Measurements from ENCODE around the gene APOBEC3B. TPM values are rescaled to one million over a fixed set of nuclear protein-coding genes. Genes with fewer than 3 reads are reported as not detected.

APOBEC3B gene
- total and polyA plus RNA-seq, 2 donors (not counting 1 experiment from before 2014, with no cell fraction given) = 2.4 to 7.9 TPM

DNA sequence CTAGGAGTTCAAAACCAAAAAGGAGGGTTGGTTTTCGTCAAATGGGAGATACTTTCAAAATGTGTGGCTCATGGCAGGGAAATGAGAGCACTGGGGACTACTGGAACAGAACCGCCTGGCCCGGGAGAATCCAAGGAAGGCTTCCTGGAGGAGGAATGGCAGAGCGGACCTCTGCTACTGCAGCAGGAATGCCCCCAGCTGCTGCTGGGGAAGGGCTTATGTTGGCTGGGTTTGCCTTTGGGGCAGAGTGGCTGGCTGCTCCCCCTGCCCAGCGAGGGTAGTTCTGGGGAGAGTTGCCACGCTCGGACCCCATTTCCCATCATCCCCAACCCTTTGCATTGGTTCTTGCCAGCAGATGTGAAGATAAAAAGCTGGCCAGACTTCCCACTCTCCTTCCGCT, 35.4 kb upstream of the APOBEC3B start:
- Histone ChIP-seq H2AFZ (ENCODE audit: insufficient read depth, low read depth, low read length, poor library complexity, severe bottlenecking) (no peak overlapping the region), H3K27ac (ENCODE audit: low read length in 2 of 2) (no peak overlapping the region), H3K36me3 (replicated peaks in 1 of 2; ENCODE audit: control extremely low read depth in 1 of 2, control insufficient read depth in 1 of 2, extremely low read depth in 1 of 2, insufficient read depth in 2 of 2, low read length in 1 of 2) (no peaks in the 10 kb centered on the region), H3K9ac (ENCODE audit: low read length) (no peak overlapping the region), H4K20me1 (ENCODE audit: control insufficient read depth, insufficient read depth, low read length, poor library complexity, severe bottlenecking) (no peaks in the 10 kb centered on the region), H3K79me2 (ENCODE audit: control insufficient read depth, insufficient read depth, low read length) (no peaks in the 10 kb centered on the region), H3K9me3 (ENCODE audit: control extremely low read depth in 1 of 3, control insufficient read depth in 2 of 3, insufficient read depth in 1 of 3, low read length in 2 of 3) (peaks cover 0 to 9% (median 0%) of the 10 kb centered on the region in 3 donors), H3K4me1 (ENCODE audit: control insufficient read depth in 2 of 2, insufficient read depth in 2 of 2, low read length in 2 of 2) (peaks cover 17 to 20% of the 10 kb centered on the region in 2 donors), H3K4me2 (replicated peaks; ENCODE audit: low read depth, low read length, poor library complexity, severe bottlenecking) (no peak overlapping the region), H3K27me3 (replicated peaks in 1 of 4; ENCODE audit: control extremely low read depth in 1 of 4, control insufficient read depth in 3 of 4, insufficient read depth in 4 of 4, low read length in 3 of 4) (peaks cover 0 to 25% (median 5%) of the 10 kb centered on the region in 4 experiments), H3K4me3 (ENCODE audit: control extremely low read depth in 1 of 5, extremely low read depth in 1 of 5, insufficient read depth in 1 of 5, low read depth in 2 of 5, low read length in 4 of 5) (no peak overlapping the region)
- 92% methylated on average over 4 of the region's 8 CpGs for WGBS (ENCODE audit: insufficient coverage)
- H3K4me3 Mint-ChIP-seq = no peak overlapping the region
- POLR2A ChIA-PET = no interaction called here
- TF ChIP-seq, protein P1, sequence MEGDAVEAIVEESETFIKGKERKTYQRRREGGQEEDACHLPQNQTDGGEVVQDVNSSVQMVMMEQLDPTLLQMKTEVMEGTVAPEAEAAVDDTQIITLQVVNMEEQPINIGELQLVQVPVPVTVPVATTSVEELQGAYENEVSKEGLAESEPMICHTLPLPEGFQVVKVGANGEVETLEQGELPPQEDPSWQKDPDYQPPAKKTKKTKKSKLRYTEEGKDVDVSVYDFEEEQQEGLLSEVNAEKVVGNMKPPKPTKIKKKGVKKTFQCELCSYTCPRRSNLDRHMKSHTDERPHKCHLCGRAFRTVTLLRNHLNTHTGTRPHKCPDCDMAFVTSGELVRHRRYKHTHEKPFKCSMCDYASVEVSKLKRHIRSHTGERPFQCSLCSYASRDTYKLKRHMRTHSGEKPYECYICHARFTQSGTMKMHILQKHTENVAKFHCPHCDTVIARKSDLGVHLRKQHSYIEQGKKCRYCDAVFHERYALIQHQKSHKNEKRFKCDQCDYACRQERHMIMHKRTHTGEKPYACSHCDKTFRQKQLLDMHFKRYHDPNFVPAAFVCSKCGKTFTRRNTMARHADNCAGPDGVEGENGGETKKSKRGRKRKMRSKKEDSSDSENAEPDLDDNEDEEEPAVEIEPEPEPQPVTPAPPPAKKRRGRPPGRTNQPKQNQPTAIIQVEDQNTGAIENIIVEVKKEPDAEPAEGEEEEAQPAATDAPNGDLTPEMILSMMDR (IDR thresholded peaks at IDR 0.05) = no peak
- no peak for TF ChIP-seq EZH2 (IDR thresholded peaks at IDR 0.05; ENCODE audit: borderline replicate concordance, insufficient read depth, low read depth, low read length, poor library complexity, severe bottlenecking)
- no peak overlapping the region for H3K27ac Mint-ChIP-seq
- H3K4me1 Mint-ChIP-seq = peaks cover 23% of the 10 kb centered on the region
- H3K9me3 Mint-ChIP-seq (ENCODE audit: insufficient read depth) = no peaks in the 10 kb centered on the region
- ATAC-seq (ENCODE audit: low read depth) (no peak), DNase-seq (no peak)
- intact Hi-C loops (cut with micrococcal nuclease) = no loop called here
- CTCF ChIA-PET = no interaction called here
- H3K27me3 Mint-ChIP-seq = peaks cover 42% of the 10 kb centered on the region

DNA sequence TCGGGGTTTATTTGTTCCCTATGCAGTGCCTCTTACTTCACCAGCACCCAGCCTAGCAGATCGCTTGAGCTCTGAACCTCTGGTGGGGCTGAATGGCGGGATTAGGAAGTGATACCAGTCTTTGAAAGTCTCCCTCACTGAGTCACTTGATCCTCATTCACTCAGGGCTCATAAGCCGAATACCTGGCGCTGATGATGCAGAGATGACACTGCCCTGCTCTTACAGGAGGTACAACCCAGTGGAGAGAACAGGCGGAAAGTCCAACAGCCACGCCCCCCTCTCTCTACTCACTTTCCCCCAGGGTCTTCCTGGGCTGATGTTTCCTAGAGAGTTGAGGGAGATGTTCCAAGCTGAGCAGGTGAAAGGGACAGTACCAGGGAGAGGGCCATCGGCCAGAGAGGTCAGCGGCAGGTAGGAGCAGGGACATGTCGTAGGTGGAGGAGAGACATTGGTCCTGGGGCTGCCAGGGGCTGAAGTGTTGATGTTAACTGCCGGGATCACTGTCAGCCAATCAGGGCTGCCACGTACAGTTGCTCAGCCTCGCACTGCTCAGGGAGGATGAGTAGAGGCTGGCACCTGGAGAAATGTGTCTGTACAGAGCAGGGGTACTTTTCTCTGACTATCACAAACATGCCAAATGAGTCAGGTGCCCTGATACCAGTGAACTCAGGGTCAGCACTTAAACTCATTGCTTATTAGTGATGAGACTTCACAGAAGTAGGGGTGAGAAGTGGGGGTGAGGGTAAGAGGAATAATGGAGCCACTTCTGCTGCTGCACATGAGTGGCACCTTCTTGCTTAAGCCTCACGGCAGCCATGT, 34.6 kb upstream of the APOBEC3B start:
- H3K4me3 Mint-ChIP-seq = no peak overlapping the region
- intact Hi-C loops (cut with micrococcal nuclease) = no loop called here
- no peak overlapping the region for H3K4me2 ChIP-seq (replicated peaks; ENCODE audit: low read depth, low read length, poor library complexity, severe bottlenecking)
- H3K27ac Mint-ChIP-seq = no peak overlapping the region
- no peak overlapping the region for H3K4me3 ChIP-seq (ENCODE audit: control extremely low read depth in 1 of 5, extremely low read depth in 1 of 5, insufficient read depth in 1 of 5, low read depth in 2 of 5, low read length in 4 of 5)
- TF ChIP-seq, protein P1 (IDR thresholded peaks at IDR 0.05) = no peak
- TF ChIP-seq EZH2 (IDR thresholded peaks at IDR 0.05; ENCODE audit: borderline replicate concordance, insufficient read depth, low read depth, low read length, poor library complexity, severe bottlenecking) = no peak
- peak; percentile 53 for ATAC-seq (ENCODE audit: low read depth)
- ChIA-PET POLR2A (no interaction called here), CTCF (no interaction called here)
- H2AFZ ChIP-seq (ENCODE audit: insufficient read depth, low read depth, low read length, poor library complexity, severe bottlenecking) = no peak overlapping the region
- H3K9ac ChIP-seq (ENCODE audit: low read length) = no peak overlapping the region
- peaks cover 12 to 13% of the 10 kb centered on the region in 2 donors for H3K4me1 ChIP-seq (ENCODE audit: control insufficient read depth in 2 of 2, insufficient read depth in 2 of 2, low read length in 2 of 2)
- H3K27me3 Mint-ChIP-seq = peaks cover 42% of the 10 kb centered on the region
- peaks cover 0 to 25% (median 5%) of the 10 kb centered on the region in 4 experiments for H3K27me3 ChIP-seq (replicated peaks in 1 of 4; ENCODE audit: control extremely low read depth in 1 of 4, control insufficient read depth in 3 of 4, insufficient read depth in 4 of 4, low read length in 3 of 4)
- no peaks in the 10 kb centered on the region for H3K79me2 ChIP-seq (ENCODE audit: control insufficient read depth, insufficient read depth, low read length)
- WGBS (ENCODE audit: insufficient coverage) = 83% methylated on average over 9 of the region's 14 CpGs
- no peaks in the 10 kb centered on the region for H4K20me1 ChIP-seq (ENCODE audit: control insufficient read depth, insufficient read depth, low read length, poor library complexity, severe bottlenecking)
- peaks cover 0 to 7% (median 0%) of the 10 kb centered on the region in 3 donors for H3K9me3 ChIP-seq (ENCODE audit: control extremely low read depth in 1 of 3, control insufficient read depth in 2 of 3, insufficient read depth in 1 of 3, low read length in 2 of 3)
- no peak overlapping the region for H3K27ac ChIP-seq (ENCODE audit: low read length in 2 of 2)
- peak; percentile 38 for DNase-seq
- no peaks in the 10 kb centered on the region for H3K36me3 ChIP-seq (replicated peaks in 1 of 2; ENCODE audit: control extremely low read depth in 1 of 2, control insufficient read depth in 1 of 2, extremely low read depth in 1 of 2, insufficient read depth in 2 of 2, low read length in 1 of 2)
- peaks cover 17% of the 10 kb centered on the region for H3K4me1 Mint-ChIP-seq
- H3K9me3 Mint-ChIP-seq (ENCODE audit: insufficient read depth) = no peaks in the 10 kb centered on the region
